ENCODE results near the gene EPHA8.

- no peak for TF ChIP-seq CTCF (IDR thresholded peaks at IDR 0.05)
- no peak for TF ChIP-seq POLR2A (IDR thresholded peaks at IDR 0.05)
These were observed 12.9 kb downstream of the EPHA8 start for GRCh38 chr1:22576150-22576544.
